Right ventricle myocardium superior (tissue), 1 donor: ENCODE results near the gene GADD45GIP1. TPM values are rescaled to one million over a fixed set of nuclear protein-coding genes. Genes with fewer than 3 reads are reported as not detected.
A peak's percentile ranks its signal among the peaks of the same experiment; 100 is the strongest.
"Not testable (repeated sequence)": the region's sequence is repeated elsewhere in the genome, so short reads cannot be mapped to it uniquely, and the experiment has no call there.

Experiments used
- ATAC-seq: fragments of 200-7000 bp; cut with Tn5 transposase; one replicate; pipeline ENCODE4 v1.9.1; 2020; ENCODE audit warnings: mild to moderate bottlenecking; ENCODE audit not compliant: poor library complexity
- DNase-seq: peaks from one replicate; pipeline ENCODE4 v3.0.0-alpha.2; 2020
- intact Hi-C: fragments of 100-400 bp; cut with DNase I; formaldehyde crosslinking; loops from one replicate; pipeline ENCODE4 v1.11.2; 2022
- total RNA-seq: library from RNA; stranded (reverse); fragmentation: NEBNext Ultra II Directional; extraction: Animal tissue kit (Norgen Biotek cat#: 25700); gene quantifications from one replicate; pipeline ENCODE4 v1.2.1, GENCODE V29; 2021
- donor health status: DM: no; HTN: yes; CAD: no; lungs with severe emphysema.

Gene GADD45GIP1
- total RNA-seq, 1 donor from 2014 or later = 31.1 TPM

DNA sequence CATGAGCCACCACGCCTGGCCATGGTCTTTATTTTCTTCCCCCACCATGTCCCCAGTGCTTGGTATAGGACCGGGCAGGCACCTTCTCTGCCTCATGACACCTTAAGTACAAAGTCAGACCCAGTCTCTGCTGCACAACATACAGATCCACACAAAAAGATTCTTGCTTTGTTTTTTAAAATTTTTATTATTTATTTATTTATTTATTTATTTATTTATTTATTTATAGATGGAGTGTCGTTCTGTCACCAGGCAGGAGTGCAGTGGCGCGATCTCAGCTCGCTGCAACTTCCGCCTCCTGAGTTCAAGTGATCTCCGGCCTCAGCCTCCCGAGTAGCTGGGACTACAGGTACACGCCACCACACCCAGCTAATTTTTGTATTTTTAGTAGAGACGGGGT is 35.7 kb upstream of the GADD45GIP1 start:
- ATAC-seq (no peak), DNase-seq (no peak)
- intact Hi-C loops = loop anchor here (5.0 kb wide), 2 partner anchors 35 to 65 kb away; no protein-coding TSS in a partner anchor

DNA sequence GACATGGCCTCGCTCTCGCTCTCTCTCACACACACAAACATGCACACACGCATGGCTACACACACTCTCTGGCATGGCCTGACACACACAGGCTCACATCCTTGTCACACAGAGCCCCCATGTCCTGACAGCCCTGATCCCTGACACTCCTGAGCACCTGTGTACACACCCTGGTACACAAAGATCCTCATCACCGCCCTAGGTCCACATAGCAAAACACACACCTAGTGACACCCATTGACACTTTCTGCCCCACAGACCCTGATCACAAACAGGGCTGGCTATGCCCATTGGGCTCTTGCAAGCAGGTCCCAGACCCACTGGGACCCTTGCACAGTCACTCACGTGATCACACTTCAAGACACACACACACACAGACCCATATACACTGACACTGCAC is 34.3 kb upstream of the GADD45GIP1 start:
- no peak for ATAC-seq
- intact Hi-C loops = loop anchor here (5.0 kb wide), 2 partner anchors 36 to 66 kb away; no protein-coding TSS in a partner anchor
- DNase-seq = no peak

DNA sequence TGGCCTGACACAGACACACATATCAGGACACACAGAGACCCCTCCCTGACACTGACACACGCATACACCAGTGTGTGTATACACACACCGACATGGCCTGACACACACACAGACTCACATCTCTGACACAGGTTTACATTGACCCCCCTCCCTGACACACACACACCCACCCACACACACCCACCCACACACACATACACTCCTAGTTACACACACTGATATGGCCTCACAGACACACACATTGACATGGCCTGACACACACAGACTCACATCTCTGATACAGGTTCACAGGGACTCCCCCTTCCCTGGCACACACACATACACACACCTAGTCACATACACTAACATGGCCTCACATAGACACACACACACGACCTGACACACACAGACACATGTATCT is 33.8 kb upstream of the GADD45GIP1 start:
- DNase-seq = no peak
- no peak for ATAC-seq
- intact Hi-C loops = loop anchor here (5.0 kb wide), 2 partner anchors 36 to 66 kb away; no protein-coding TSS in a partner anchor

DNA sequence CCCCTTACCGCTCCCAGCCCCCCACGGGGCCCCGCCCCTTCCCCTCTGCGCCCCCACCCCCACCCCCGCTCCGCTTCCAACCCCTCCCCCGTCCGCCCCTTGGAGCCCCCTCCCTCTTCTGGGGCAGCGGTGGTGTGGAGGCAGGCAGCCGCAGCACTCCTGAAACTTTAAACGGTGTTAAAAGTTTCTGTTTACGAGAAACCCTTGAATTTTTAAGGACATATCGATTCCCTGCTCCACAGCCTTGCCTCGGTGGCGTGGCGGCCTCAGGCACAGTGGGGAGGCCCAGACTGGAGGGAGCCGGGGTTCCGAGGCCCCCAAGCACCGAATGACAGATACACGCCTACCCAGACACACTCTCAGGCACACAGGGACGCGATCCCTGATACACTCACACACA is 33.4 kb upstream of the GADD45GIP1 start:
- intact Hi-C loops = loop anchor here (5.0 kb wide), 2 partner anchors 37 to 67 kb away; no protein-coding TSS in a partner anchor
- DNase-seq (no peak), ATAC-seq (no peak)

DNA sequence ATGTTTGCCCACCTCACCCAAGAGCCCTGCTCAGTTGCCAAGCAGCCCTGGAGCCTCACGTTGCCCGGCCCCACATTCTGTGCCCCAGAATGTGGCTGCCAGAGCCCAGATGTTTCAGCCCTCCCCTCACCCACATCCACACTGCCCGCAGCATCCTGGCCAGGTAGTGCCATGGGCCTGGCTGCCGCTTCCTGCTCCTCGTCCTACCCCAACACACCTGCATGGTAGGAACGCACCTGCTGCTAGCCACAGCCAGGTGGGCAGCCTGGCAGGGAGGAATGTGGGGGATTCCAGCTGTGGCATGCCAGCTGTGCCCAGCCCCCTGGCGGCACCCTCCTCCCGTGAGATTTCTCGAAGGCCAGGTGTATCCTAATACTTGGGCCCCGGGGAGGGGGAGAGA is 30.8 kb upstream of the GADD45GIP1 start:
- no peak for ATAC-seq
- intact Hi-C loops = no loop called here
- no peak for DNase-seq

DNA sequence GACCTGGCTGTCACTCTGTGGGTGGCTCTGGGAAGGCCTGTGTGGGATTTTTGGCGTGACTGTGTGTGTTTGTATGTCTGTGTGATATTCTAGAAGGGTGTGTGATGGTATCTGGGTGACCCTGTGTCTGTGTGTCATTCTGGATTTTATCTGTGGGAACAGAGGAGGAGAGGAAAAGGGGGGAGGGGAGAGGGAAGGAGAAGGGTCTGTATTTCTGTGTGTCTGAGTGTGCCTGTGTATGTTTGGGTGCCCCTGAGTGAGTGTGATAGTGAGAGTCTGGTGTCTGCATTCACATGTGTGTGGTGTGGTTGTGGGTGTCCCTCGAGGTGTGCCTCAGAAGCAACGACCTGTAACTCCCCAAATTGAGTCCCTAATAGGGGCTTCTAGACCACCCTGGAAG is 30.2 kb upstream of the GADD45GIP1 start:
- ATAC-seq (no peak), DNase-seq (no peak)
- intact Hi-C loops = no loop called here

DNA sequence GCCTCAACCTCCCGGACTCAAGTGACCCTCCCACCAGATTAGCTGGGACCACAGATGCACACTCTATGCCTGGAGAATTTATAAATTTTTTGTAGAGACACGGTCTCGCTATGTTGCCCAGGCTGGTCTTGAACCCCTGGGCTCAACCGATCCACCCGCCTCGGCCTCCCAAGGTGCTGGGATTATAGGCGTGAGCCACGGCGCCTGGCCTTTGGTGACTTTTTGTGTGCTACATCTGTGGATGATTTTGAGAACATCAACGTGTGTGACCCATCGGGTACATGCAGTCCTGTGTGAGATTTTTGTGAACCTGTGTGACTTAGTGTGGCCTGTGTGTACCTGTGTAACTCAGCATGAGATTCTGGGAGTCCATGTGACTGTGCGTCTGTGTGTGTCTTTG is 29.7 kb upstream of the GADD45GIP1 start:
- no peak for DNase-seq
- ATAC-seq = no peak
- intact Hi-C loops = no loop called here

DNA sequence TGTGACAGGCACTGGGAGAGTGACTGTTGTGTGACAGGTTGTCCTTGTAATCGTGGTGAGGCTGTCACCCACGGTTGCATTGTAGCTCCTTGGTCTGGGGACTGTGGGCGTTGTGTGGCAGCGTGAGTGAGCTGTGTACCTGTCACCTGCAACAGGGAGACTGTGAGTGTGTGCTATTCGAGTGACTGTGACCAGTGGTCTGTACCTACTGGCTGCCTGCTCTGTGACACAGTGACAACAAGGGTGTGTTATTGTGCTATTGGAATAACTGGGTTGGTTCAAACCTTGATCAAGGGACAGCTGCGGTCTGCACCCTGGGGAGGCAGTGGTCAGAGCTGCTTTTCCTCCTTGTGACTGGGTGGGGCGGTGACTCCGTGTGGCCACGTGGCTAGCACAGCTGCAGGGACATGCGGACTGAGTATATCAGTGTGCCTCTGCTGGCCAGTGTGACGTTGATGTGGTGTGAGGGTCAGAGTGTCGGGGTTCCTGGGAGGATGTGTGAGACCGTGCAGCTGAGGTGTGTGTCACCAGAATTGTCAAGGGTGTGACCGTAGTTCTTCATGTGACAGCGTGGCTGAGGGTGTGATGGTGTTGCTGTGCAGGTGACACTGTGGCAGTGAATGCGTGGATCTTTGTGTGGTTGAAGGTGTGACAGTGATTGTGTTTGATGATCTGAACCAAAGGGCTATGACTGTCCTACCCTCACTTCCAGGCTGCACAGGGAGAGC is 28.2 kb upstream of the GADD45GIP1 start:
- DNase-seq = peak; percentile 77
- intact Hi-C loops = no loop called here

DNA sequence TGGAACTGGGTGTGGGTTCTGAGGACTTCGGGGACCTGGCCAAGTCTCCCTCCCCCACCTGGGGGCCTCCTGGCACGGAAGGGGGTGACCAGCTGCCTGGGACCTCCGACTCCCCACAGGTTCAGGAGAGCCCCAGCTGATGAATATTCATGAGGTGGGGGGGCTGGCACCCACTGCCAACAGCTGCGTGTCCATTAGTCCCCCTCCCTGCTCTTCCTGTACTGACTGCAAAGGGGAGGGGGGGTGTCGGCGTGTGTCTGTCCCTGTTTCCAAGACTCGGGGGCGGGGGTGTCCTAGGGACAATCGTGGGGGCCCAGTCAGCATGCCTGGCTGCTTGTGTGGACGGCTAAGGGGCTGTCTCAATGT is 27.6 kb upstream of the GADD45GIP1 start:
- intact Hi-C loops = no loop called here

More for the DNA sequence above, 28.2 kb upstream of the GADD45GIP1 start:
- peak; percentile 60 for ATAC-seq

DNA sequence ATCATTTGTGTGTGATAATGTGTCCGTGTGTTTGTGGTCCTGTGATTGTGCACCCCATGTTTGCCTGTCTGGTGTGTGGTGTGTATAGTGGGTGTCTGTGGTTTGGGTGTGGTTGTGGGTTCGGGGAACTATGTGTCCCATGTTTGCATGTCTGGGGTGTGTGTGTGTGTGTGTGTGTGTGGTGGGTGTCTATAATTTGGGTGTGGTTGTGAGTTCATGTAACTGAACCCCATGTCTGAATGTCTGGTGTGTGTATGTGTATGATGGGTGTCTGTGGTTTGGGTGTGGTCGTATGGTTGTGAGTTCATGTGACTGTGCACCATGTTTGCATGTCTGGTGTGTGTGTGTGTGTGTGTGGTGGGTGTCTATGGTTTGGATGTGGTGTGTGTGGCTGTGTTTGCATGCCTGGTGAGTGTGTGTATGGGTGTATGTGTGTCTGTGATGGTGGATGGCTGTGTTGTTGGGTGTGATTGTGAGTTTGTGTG is 27.2 kb upstream of the GADD45GIP1 start:
- ATAC-seq = no peak
- intact Hi-C loops = no loop called here
- no peak for DNase-seq

More for the DNA sequence above, 27.6 kb upstream of the GADD45GIP1 start:
- ATAC-seq (peak; percentile 12), DNase-seq (no peak)

DNA sequence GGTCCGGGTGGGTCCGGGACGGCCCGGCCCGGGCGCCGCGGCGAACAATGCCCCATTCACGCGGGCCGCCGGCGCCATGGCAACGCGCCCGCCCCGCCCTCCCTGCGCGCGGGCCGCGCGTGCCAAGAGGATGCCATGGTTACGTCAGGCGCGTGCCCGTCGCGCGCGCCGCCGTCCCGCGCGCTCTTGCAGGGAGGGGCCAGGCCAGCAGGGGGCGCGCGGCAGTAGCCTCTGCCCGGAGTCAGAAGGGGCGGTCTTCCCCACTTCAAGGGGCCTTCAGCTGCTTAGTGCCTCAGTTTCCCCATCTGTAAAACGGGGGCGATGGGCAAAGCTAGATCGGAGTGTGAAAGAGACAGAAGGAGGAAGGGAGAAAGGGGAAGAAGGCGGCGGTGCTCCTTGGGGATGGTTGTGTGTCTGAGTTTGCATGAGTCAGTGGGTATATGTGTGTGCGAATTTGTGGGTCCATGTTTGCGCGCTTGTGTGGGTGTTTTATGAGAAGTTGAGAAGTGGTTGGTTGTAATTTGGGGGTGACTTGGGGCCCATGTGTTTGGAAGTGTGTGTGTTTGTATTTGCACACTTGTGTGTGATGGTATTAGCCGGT is 26.6 kb upstream of the GADD45GIP1 start:
- intact Hi-C loops = loop anchor here (2.0 kb wide), 1 partner anchor 111 kb away; no protein-coding TSS in a partner anchor
- ATAC-seq = peak; percentile 86
- peak; percentile 89 for DNase-seq

DNA sequence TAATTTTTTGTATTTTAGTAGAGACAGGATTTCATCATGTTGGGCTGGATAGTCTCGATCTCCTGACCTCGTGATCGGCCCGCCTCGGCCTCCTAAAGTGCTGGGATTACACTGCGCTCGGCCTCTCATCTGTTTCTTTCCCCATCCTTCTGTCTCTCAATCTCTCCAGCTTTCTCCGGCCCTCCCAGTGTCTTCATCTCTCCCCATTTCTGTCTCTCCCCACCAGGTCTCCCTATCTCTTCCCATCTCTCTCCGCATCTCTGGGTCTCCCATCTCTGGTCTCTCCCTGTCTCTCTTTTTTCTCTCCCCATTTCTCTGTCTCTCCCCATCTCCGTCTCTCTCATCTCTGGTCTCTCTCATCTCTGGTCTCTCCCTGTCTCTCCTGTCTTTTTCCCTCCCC is 26.1 kb upstream of the GADD45GIP1 start:
- no peak for ATAC-seq
- no peak for DNase-seq
- intact Hi-C loops = loop anchor here (2.0 kb wide), 1 partner anchor 112 kb away; no protein-coding TSS in a partner anchor

DNA sequence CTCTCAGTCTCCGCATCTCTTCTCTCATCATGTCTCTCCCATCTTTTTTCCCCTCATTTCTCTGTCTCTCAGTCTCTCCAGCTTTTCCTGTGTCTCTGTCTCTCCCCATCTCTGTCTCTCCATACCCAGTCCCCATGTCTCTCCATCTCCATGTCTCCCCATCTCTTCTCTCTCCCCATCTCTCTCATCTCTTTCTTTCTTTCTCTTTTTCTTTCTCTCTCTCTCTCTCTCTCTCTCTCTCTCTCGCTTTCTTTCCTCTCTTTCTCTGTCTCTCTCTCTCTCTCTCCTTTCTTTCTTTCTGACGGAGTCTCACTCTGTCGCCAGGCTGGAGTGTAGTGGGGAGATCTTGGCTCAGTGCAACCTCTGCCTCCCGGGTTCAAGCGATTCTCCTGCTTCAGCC is 25.6 kb upstream of the GADD45GIP1 start:
- intact Hi-C loops = loop anchor here (2.0 kb wide), 1 partner anchor 112 kb away; no protein-coding TSS in a partner anchor
- ATAC-seq = no peak
- no peak for DNase-seq

DNA sequence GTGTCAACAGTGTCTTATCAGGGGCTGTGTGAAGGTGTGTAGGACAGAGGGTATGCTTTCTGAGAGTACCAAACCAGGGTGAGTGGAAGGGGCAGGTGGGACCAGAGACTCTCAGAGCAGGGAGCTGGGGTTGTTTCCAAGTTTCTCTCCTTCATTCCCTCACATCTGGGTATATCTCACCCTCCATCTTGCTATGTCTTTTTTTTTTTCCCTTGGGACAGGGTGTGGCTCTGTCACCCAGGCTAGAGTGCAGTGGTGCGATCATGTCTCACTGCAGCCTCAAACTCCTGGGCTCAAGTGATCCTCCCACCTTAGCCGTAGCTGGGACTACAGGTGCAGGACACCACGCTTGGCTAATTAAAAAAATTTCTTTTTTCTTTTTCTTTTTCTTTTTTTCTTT is 23.0 kb upstream of the GADD45GIP1 start:
- intact Hi-C loops = loop anchor here (5.0 kb wide), 1 partner anchor 282 kb away; no protein-coding TSS in a partner anchor
- no peak for DNase-seq
- no peak for ATAC-seq

DNA sequence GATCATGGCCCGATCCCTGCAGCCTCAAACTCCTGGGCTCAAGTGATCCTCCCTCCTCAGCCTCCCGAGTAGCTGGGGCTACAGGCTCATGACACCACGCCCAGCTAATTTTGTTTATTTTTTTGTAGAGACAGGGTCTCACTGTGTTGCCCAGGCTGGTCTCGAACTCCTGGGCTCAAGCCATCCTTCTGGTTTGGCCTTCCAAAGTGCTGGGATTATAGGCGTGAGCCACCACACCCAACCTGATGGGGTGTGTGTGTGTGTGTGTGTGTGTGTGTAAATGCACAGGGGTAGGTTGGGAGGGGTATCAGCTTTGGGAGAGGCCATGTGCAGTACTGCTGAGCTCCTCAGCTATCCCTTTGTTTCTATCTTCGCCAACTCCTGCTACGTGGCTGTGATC is 19.1 kb upstream of the GADD45GIP1 start:
- intact Hi-C loops = loop anchor here (5.0 kb wide), 1 partner anchor 286 kb away; no protein-coding TSS in a partner anchor
- not testable (repeated sequence) for DNase-seq, ATAC-seq

DNA sequence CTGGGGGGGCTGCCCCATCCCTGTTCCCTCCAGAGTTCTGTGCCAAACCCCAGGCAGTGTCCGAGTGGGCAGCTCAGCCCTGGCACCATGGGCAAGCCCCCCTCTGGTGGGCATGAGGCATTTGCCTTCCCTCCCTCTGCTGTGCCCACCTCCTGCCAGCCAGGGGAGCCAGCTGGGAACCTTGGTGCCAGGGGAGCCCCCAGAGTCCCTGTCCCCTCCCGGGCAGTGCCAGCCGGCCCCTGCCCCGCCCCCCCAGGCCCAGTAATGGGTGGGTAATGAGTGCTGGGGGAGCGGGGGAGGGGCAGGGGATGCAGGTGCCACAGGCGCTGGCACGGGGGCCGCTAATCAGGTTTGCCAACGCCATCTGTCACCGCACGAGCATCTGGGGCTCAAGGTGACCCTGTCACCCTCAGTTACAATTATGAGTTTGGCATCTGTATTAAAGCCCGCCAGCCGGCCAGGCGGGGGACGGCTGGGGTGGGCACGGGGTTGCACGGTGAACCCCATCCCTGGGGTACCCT is 18.3 kb upstream of the GADD45GIP1 start:
- ATAC-seq (no peak), DNase-seq (no peak)
- intact Hi-C loops = loop anchor here (5.0 kb wide), 1 partner anchor 287 kb away; no protein-coding TSS in a partner anchor

DNA sequence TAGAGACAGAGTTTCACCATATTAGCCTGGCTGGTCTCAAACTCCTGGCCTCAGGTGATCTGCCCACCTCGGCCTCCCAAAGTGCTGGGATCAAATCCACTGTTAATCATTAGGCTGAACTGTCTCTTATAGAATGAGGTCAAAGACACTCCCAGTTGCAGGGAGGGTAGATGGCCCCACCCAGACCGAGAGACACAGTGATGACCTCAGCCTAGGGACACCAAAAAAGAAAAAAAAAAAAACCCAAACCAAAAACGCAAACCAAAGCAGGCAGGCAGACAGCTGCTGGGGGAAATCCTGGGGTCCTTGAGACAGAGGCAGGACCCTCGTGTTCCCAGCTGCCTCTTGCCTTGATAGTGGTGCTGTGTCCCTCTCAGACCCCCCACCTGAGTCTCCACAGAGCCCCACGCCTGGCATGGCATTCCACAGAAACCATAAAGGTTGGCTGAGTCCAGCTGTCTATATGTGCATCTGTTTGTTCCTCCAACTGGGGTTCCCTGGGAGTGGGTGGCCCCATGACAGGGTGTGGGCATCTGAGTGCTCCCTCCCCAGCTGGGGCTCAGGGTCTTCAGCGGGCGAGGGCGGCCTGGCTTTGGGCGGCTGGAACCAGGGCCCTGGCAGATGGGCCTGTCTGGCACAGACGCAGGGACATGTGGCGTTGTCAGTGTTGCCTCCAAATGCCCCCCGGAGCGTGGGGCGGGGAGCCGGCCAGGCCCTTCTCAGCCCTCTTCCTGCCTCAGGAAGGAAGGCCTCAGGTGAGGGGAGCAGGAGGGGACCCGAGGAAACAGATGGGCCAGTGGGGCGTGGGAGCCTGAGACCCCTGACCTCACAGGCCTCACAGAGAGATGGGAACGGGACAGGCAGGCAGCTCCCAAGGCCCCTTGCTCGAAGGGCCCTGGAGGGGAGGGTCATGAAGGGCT is 17.5 kb upstream of the GADD45GIP1 start:
- ATAC-seq (no peak), DNase-seq (no peak)
- intact Hi-C loops = loop anchor here (5.0 kb wide), 1 partner anchor 288 kb away; no protein-coding TSS in a partner anchor

DNA sequence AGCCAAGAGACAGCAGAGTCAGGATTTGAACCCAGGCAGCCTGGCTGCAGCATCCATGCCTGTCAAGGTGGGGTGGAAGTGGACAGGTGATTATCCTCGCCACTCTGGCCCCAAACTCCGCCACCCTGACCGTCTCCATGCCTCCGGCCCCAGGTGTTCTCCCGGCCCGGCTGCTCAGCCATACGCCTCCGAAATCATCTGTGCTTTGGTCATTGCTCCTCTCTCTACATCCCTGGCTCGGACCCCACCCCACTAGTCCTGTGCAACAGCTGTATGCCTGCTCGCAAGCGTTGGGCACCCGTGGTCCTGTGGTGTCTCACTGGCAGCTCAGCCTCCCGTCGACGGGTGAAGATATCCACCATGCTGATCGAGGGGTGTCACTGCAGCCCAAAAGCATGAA is 16.2 kb upstream of the GADD45GIP1 start:
- intact Hi-C loops = no loop called here
- DNase-seq (no peak), ATAC-seq (no peak)
